ENCODE results near the gene E4F1.

The E4F1 gene, protein sequence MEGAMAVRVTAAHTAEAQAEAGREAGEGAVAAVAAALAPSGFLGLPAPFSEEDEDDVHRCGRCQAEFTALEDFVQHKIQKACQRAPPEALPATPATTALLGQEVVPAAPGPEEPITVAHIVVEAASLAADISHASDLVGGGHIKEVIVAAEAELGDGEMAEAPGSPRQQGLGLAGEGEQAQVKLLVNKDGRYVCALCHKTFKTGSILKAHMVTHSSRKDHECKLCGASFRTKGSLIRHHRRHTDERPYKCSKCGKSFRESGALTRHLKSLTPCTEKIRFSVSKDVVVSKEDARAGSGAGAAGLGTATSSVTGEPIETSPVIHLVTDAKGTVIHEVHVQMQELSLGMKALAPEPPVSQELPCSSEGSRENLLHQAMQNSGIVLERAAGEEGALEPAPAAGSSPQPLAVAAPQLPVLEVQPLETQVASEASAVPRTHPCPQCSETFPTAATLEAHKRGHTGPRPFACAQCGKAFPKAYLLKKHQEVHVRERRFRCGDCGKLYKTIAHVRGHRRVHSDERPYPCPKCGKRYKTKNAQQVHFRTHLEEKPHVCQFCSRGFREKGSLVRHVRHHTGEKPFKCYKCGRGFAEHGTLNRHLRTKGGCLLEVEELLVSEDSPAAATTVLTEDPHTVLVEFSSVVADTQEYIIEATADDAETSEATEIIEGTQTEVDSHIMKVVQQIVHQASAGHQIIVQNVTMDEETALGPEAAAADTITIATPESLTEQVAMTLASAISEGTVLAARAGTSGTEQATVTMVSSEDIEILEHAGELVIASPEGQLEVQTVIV

GRCh38 chr16:2223221-2223941, at the start of gene E4F1:
Gene E4F1, plus strand, starts transcription at chr16:2223591. Its CDS starts 23 bp downstream, at chr16:2223614.
- peak; percentile 99 for DNase-seq

DNA sequence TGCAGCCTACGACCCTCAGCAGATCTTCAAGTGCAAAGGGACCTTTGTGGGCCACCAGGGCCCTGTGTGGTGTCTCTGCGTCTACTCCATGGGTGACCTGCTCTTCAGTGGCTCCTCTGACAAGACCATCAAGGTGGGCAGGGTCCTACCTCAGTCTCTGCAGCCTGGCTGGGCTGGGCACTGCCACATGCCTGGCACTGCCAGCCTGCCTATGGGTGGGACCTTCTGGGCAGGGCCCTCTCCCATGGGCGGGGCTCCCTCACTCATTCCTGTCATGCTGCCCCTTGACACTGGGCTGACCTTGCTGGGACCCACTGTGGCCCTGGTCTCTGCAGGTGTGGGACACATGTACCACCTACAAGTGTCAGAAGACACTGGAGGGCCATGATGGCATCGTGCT, 49.5 kb upstream of the E4F1 start:
- DNase-seq, result no peak

DNA sequence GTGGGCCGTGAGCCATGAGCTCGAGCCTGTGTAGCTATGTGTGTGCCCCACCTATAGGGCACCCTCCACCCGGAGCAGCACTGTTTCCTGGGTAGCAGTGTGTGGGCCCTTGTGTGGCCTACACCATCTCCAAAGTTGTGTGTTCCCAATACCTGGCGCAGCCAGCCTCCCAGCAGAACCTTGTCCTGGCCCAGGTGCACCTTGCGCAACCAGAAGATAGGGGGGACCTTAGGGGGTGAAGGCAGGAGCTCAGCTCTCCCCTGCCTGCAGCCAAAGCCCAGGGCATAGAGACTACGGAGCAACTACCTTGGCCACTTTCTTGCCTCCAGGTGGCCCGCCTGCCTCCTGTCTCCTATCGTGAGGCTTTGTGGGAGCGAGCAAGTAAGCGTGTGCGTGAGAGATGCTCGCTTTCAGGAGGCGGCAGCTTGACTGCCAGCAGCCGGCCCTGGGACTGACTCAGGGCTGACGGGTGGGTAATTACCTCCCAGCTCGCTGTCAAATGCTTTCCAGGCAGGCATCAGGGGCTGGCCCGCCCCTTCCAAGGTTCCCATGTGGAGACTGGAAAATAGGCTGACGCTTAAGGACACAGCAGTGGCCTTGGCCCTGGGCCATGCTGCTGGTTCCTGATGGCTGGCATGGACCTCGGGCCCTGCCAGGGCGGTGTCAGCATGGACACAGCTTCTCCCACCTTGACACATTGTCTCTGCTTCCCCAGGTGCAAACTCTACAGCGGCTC, 48.8 kb upstream of the E4F1 start:
- no peak for DNase-seq

DNA sequence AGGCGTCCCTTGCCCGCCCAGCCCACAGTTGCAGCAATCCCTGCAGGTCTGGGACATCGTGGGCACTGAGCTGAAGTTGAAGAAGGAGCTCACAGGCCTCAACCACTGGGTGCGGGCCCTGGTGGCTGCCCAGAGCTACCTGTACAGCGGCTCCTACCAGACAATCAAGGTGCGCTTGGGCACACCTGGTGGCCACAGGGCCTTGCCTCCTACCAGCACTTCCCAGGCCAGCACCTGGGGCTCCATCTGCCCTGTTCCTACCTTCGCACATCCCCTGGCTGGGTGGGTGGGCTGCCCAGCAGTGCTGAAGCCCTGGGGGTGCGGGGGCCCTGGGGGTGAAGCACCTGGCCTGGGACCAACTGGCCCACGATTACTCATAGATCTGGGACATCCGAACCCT, 47.9 kb upstream of the E4F1 start:
- DNase-seq, result no peak

GRCh38 chr16:2176047-2176446, 47.3 kb upstream of the E4F1 start:
- DNase-seq, result no peak

DNA sequence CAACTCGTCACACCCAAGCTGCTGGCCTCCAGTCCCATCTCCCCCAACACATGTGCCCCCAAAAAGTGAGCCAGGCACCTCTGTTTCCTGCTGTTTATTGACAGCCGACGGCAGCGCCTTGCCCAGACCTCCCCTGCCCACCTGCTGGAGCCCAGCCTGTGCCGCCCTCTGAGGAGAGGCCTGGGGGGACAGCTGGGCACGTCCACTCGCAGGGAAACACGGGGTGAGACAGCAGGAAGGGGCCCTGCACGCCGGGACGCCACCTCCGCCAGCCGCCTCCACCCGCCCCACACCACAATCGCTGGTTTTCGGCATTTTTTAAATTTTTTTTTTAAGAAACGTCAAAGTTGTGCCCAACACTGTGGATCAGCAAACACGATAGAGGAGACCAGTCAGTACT, 46.3 kb upstream of the E4F1 start:
- no peak for DNase-seq

DNA sequence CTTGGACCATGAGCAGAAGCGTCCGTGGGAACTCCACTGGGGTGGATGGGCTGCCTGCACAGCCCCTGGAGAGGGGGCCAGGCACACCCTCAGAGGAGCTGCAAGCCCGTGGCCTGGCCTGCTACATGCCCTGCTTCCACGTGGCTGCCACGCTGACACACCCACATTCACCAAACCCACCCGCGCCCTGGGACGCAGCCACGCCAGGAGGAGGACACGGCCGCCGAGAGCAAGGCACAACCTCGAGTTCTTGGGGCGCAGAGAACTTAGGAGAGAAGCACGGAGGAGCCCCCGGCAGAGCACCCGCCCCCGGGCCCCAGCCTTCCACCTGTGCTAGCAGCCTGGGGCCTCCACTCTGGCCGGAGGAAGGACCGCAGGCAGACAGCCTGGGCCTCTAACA, 45.8 kb upstream of the E4F1 start:
- DNase-seq, result no peak

GRCh38 chr16:2178321-2179106, 44.9 kb upstream of the E4F1 start:
- DNase-seq, result peak; percentile 51

DNA sequence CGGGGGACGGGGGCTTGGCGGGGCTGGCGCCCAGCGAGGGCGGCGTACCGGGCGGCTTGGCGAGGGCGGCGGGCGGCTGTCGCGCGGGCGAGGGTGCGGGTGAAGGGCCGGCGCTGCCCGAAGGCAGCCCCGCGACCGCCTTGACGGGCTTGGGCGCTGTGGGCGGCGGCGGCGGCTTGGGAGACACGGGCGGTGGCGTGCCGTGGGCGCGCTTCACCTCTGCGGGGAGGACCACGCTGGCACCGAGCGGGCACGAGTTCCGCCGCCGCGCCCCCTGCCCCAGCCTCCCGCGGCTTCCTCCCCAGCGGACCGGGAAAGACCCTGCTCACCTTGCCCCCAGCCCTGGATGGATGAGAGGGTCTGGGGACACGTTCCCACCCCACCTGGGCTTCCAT, 44.3 kb upstream of the E4F1 start:
- DNase-seq, result no peak

DNA sequence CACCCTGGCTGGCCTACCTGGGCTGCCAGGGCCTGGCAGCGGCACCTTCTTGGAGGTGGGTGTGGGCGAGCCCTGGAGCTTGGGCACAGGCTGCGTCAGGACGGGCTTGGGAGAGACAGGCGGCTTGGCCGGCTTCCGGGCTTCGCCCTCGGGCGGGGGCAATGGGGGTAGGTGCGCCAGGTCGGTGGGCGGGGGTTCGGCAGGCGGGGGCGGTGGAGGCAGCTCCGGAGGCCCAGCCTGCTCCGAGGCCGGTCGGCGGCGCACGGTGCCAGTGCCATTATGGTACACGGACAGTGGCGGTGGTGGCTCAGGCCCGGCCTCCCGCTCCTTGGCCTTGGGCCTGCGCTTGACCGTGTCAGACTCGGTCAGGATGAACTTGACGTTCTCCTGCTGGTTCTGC, 43.8 kb upstream of the E4F1 start:
- no peak for DNase-seq

- no peak for DNase-seq
These were observed 42.9 kb upstream of the E4F1 start for GRCh38 chr16:2180461-2180860.

GRCh38 chr16:2180962-2181923, 42.1 kb upstream of the E4F1 start:
- no peak for DNase-seq

DNA sequence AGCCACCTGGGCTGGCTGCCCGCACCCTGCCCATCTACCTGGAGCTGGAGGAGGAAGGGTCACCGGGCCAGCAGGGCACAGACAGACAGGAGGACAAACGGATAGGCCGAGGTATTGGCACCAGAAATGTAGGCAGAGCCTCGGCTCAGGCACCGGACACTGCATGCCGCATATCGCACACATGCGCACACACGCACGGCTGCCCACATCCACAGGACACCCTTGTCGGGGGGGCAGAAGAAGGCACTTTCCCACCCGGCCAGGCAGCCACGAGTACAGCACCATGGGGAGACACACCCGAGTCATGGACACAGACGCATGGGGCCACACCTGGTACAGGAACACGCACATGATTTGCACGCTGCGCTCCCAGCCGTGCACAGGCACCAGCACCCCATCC, 41.4 kb upstream of the E4F1 start:
- no peak for DNase-seq

DNA sequence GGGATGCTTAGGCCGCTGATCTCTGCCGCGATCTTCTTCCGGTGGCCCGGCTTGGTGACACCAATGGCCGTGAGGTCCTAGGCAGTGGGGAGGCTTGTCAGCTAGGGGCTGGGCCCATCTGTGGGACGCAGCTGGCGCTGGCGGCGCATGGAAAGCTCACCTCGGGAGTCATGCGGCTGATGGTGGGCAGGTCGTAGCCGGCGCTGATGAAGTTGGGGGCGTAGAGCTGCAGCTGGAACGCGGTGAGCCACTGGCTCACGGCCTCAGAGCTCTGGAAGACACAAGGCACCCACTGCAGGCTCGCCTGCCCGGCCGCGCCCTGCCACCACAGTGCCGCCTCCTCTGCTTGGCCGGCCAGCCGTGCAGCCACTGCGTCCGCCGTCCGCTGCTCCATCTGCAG, 39.7 kb upstream of the E4F1 start:
- no peak for DNase-seq

DNA sequence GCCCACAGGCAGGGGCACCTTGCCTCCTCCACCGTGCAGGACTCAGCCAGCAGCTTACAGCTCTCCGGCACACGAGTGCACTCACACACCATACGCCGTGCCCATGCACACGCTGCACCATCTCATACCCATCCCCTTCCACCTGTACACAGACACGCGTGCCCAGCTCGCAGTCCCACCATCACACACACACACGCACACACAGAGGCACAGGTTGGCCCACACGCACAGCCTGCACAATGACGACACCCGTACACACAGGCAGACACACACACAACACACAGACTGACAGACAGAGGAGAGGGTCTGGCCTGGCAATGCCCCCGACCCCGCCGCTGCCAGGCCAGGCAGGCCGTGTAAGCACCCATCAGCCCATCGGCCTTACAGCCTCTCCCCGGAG, 39.0 kb upstream of the E4F1 start:
- DNase-seq, result no peak

GRCh38 chr16:2184962-2185361, 38.4 kb upstream of the E4F1 start:
- DNase-seq, result no peak

DNA sequence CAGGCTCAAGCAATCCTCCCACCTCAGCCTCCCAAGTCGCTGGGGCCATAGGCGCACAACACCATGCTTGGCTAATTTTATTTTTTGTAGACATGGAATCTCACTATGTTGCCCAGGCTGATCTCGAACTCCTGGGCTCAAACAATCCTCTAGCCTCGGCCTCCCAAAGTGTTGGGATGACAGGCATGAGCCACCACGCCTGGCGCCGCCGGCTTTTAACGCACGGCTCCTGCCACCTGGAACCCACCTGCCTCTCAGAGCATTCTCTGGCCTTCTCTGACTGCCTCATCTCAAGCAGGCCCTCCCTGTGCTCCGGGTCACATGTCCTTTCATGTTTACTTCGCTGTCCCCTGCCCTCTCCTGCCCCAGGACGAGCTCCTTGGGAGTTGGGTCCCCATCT, 37.3 kb upstream of the E4F1 start:
- DNase-seq, result no peak

- DNase-seq, result no peak
These were observed 36.9 kb upstream of the E4F1 start for GRCh38 chr16:2186505-2186904.

- DNase-seq, result no peak
These were observed 36.2 kb upstream of the E4F1 start for GRCh38 chr16:2187212-2187611.

DNA sequence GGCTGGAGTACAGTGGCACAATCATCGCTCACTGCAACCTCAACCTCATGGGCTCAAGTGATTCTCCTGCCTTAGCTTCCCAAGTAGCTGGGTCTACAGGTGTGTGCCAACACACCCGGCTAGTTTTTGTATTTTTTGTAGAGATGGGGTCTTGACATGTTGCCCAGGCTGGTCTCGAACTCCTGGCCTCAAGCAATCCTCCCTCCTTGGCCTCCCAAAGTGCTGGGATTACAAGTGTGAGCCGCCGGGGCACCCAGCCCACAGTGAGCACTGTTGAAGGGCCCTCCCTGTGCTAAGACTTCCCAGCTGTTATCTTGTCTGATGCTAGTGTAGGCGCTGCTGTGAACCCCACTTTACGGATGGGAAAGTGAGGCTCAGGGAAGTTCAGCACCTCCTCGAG, 35.0 kb upstream of the E4F1 start:
- no peak for DNase-seq
